ENCODE results near the gene CBX2. TPM values are rescaled to one million over a fixed set of nuclear protein-coding genes. Genes with fewer than 3 reads are reported as not detected.

Gene CBX2
- polyA plus RNA-seq, 2 of the 4 experiments (the other 2 are of a cell fraction) = 7.4 to 16.4 TPM

- no peak for TF ChIP-seq CEBPB (IDR thresholded peaks at IDR 0.05)
These were observed 48.2 kb upstream of the CBX2 start (continued) for GRCh38 chr17:79729761-79730160.

- DNase-seq (ENCODE audit: low read depth in 1 of 2, low spot score in 1 of 2) = no peak
- Histone ChIP-seq H3K9me3 (no peaks in the 10 kb centered on the region), H3K27ac (no peak overlapping the region), H3K4me1 (no peaks in the 10 kb centered on the region; the same call in 2 of the 3 replicates), H3K4me2 (no peak overlapping the region), H3K4me3 (no peak overlapping the region)
- ATAC-seq = no peak
- WGBS (ENCODE audit: missing lambda C conversion rate) = 100% methylated on average over 2 of the region's 5 CpGs
- no peak for FAIRE-seq
- ChIA-PET CTCF (no interaction called here), POLR2A (no interaction called here)
- no peak for TF ChIP-seq CHD4 (IDR thresholded peaks at IDR 0.05; ENCODE audit: borderline replicate concordance)
- TF ChIP-seq POLR2A (IDR thresholded peaks at IDR 0.05; ENCODE audit: low read length) = no peak
- TF ChIP-seq BHLHE40 (IDR thresholded peaks at IDR 0.05; ENCODE audit: low read depth, low read length) = no peak
- TF ChIP-seq USF2 (IDR thresholded peaks at IDR 0.05) = no peak
- no peak for TF ChIP-seq KDM5A (IDR thresholded peaks at IDR 0.05)
- no peak for TF ChIP-seq CEBPB (IDR thresholded peaks at IDR 0.05)
- no peak for TF ChIP-seq CBX2 (IDR thresholded peaks at IDR 0.05; ENCODE audit: borderline replicate concordance, low read depth)
- no peak for TF ChIP-seq RNF2 (IDR thresholded peaks at IDR 0.05; ENCODE audit: borderline replicate concordance, low read depth)
- TF ChIP-seq ZSCAN20 (CRISPR knock-in tag; IDR thresholded peaks at IDR 0.05) = no peak
- no peak for TF ChIP-seq PBX3 (IDR thresholded peaks at IDR 0.05)
- no peak for TF ChIP-seq NFE2L2 (conservative IDR thresholded peaks at IDR 0.05; ENCODE audit: low read length)
- TF ChIP-seq HMGXB4 (CRISPR knock-in tag; IDR thresholded peaks at IDR 0.05; ENCODE audit: borderline replicate concordance) = no peak
- no peak for TF ChIP-seq EP300 (IDR thresholded peaks at IDR 0.05)
- no peak for TF ChIP-seq RAD21 (conservative IDR thresholded peaks at IDR 0.05 in 1 of 2, IDR thresholded peaks at IDR 0.05 in 1 of 2)
These were observed 47.5 kb upstream of the CBX2 start for GRCh38 chr17:79730437-79730768.

GRCh38 chr17:79730769-79731483 lies 47.0 kb upstream of the CBX2 start, which contains the start of gene ENPP7:
ENPP7 (plus strand) TSS chr17:79730943; CDS start chr17:79731140, 197 bp downstream.
- FAIRE-seq (no peak), ATAC-seq (no peak), DNase-seq (ENCODE audit: low read depth in 1 of 2, low spot score in 1 of 2) (no peak)
- TF ChIP-seq CBX8 (IDR thresholded peaks at IDR 0.05) (no peak), SMC3 (IDR thresholded peaks at IDR 0.05) (no peak), MAFK (IDR thresholded peaks at IDR 0.05; ENCODE audit: partially characterized antibody) (no peak), BHLHE40 (IDR thresholded peaks at IDR 0.05; ENCODE audit: low read depth, low read length) (no peak), NPAS2 (CRISPR knock-in tag; IDR thresholded peaks at IDR 0.05; ENCODE audit: borderline replicate concordance) (no peak), GATA3 (IDR thresholded peaks at IDR 0.05; ENCODE audit: borderline replicate concordance) (no peak), RAD21 (conservative IDR thresholded peaks at IDR 0.05 in 1 of 2, IDR thresholded peaks at IDR 0.05 in 1 of 2) (no peak), BCL3 (IDR thresholded peaks at IDR 0.05) (no peak), SREBF2 (IDR thresholded peaks at IDR 0.05) (no peak), FOSB (CRISPR knock-in tag; IDR thresholded peaks at IDR 0.05) (no peak), USF2 (IDR thresholded peaks at IDR 0.05) (no peak), KDM1A (IDR thresholded peaks at IDR 0.05; ENCODE audit: low read depth) (no peak)
- Histone ChIP-seq H3K9me3 (no peaks in the 10 kb centered on the region), H3K4me3 (no peak within 1 kb of the TSS), H3K27ac (no peak within 1 kb of the TSS), H3K4me2 (no peak within 1 kb of the TSS), H3K4me1 (no peaks in the 10 kb centered on the region; the same call in 2 of the 3 replicates)
- CTCF ChIA-PET = no interaction called here
- POLR2A ChIA-PET = no interaction called here
- WGBS (ENCODE audit: missing lambda C conversion rate) = 88% methylated on average over 31 of the region's 33 CpGs
